Measurements from ENCODE around the gene TTC22.

TTC22 gene

DNA sequence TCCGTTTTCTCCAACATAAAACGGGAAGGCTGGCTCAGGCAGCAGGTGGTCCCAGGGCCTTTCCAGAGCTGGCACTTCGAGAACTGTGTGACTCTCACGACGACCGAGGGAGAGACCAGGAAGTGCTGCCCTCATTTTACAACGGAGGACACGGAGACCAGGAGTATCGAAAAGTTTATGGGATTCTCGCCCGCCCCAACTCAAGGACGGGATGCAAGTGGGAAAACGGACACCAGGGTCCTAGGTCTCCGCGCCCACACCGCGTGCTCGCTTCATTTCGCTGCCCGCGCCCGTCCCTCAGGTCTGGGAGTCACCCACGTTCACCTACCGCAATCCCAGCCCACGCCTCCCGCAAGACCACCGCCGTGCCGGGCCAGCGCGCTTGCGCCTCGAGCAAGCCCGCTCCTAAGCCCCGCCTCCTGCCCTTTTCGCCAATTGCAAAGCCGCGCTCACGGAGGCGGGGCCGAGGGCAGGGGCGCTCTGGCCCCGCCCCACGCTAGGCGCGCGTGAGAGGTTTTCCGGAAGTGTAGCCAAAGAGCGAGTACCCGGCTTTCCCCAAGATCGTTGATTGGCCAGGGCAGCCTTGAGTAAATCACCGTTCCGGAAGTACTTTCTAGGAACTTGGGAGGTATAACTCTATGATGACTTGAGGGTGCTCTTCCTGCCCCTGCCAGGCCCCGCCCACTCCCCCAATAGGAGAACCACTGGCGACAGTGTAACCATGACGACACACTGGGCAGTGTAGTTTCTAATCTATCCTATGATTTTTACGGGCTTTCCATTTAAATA, 36.8 kb downstream of the TTC22 start, which contains the start of gene PARS2:
Gene PARS2, minus strand, starts transcription at position 391 of the 789 bp plus-strand sequence. CDS start 5,362 bp downstream, outside the sequence.
- Mint-ChIP-seq H3K9me3 (no peaks in the 10 kb centered on the region), H3K27me3 (no peaks in the 10 kb centered on the region), H3K27ac (ENCODE audit: low read depth) (peak within 1 kb of the TSS; percentile 94), H3K4me3 (peak within 1 kb of the TSS; percentile 95), H3K36me3 (ENCODE audit: insufficient read depth) (peaks cover 2% of the 10 kb centered on the region), H3K4me1 (peaks cover 24% of the 10 kb centered on the region)
- peak; percentile 98 for ATAC-seq (replicated peaks; ENCODE audit: extremely low read depth, poor library complexity, severe bottlenecking)
- peak; percentile 86 to 90 for DNase-seq (ENCODE audit: low spot score in 2 of 2)

DNA sequence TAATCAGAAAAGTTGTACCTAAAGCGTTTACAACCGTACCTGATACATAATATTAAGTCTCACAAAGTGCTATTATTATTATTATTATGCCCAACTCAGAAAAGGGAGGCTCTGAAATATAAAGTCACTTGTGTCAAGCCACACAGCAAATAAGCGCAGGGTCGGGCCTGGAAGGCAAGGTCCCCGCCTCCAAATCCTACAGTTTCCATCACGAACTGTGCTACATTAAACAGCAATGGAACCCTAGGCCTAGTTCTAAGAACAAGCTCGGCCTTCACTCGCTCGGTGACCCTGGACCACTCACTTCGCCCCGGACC, 37.3 kb downstream of the TTC22 start:
- H3K27me3 Mint-ChIP-seq: no peaks in the 10 kb centered on the region
- peak overlapping the region; percentile 95 for H3K4me3 Mint-ChIP-seq
- no peaks in the 10 kb centered on the region for H3K9me3 Mint-ChIP-seq
- DNase-seq (ENCODE audit: low spot score in 2 of 2) (no peak), ATAC-seq (replicated peaks; ENCODE audit: extremely low read depth, poor library complexity, severe bottlenecking) (no peak)
- H3K4me1 Mint-ChIP-seq: peaks cover 24% of the 10 kb centered on the region
- peaks cover 2% of the 10 kb centered on the region for H3K36me3 Mint-ChIP-seq (ENCODE audit: insufficient read depth)
- H3K27ac Mint-ChIP-seq (ENCODE audit: low read depth): peak overlapping the region; percentile 94

DNA sequence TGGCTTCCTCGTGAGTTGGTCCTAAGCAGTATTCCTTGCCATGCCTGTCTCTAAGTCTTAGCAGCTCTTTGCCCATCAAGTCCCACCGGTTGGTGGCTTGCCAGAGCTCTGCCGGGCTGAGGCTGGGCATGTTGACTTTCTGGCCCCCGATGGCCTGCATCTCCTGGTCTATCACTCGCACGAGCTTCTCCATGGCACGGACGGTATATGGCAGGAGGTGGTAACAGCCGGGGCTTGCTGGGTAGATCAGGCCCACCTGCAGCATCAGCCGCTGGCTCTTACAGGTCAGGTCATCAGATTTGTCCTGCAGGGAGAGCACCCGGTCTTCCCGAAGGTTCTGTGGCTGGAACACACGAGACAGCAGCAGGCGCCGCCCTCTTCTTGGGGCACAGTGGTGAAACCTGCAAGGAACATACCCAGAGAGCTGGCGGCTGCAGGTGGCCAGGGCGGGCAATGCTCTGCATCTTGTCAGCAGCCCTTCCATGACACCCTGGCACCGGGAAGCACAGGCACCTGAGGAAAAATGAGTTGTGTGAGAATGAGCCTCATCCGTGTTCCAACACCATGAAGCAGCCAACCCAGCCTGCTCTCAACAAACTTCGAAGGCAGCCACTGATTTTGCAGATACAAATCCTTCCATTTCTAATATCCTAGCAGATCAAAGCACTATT, 42.3 kb downstream of the TTC22 start:
- DNase-seq (ENCODE audit: low spot score in 2 of 2): no peak
- Mint-ChIP-seq H3K36me3 (ENCODE audit: insufficient read depth) (peaks cover 3% of the 10 kb centered on the region), H3K4me1 (peaks cover 15% of the 10 kb centered on the region), H3K9me3 (no peaks in the 10 kb centered on the region), H3K27ac (ENCODE audit: low read depth) (no peak overlapping the region), H3K27me3 (no peaks in the 10 kb centered on the region), H3K4me3 (no peak overlapping the region)
- no peak for ATAC-seq (replicated peaks; ENCODE audit: extremely low read depth, poor library complexity, severe bottlenecking)

- DNase-seq (ENCODE audit: low spot score in 2 of 2) (no peak), ATAC-seq (replicated peaks; ENCODE audit: extremely low read depth, poor library complexity, severe bottlenecking) (no peak)
- peaks cover 7% of the 10 kb centered on the region for H3K4me1 Mint-ChIP-seq
- no peaks in the 10 kb centered on the region for H3K27me3 Mint-ChIP-seq
- H3K4me3 Mint-ChIP-seq: no peak overlapping the region
- no peaks in the 10 kb centered on the region for H3K9me3 Mint-ChIP-seq
- H3K27ac Mint-ChIP-seq (ENCODE audit: low read depth): no peak overlapping the region
- peaks cover 3% of the 10 kb centered on the region for H3K36me3 Mint-ChIP-seq (ENCODE audit: insufficient read depth)
Measured at GRCh38 chr1:54757833-54758232, 43.3 kb downstream of the TTC22 start.

DNA sequence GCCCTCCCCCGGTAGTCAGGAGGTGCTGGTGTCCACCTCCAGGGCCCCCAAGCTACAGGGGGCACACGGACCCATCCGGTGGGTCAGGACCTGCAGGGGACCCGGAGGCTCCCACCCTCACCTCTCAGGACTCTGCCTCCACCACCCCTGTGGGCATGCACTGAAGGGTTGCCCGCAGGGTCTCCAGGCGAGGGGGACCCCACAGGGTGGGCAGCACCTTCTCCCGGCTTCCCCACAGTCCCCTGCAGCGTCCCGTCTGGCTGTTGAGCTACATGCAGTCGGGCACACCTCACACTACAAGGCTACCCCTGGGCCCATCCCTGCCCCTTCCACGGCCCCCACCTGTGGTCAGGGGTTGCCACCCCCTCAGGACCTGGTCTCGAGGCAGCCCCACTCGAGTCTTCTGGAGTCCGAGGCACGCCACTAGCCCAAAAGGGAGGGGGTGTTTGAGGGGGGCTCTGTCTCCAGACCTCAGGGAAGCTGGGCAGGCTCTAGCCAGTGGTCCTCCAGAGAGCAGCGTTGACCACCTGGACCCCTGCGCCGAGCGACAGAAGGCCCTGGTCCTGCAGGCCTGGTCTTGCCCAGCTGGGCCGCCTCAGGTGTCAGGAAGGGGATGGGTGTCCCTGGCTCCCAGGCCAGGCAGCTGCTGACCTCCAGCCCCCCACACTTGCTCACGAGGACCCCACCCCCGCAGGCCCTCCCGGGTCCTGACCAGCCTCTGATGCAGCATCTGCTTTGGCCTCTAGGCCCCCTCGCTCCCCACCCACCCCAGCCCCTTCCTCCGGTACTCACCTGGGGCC, 46.4 kb downstream of the TTC22 start:
- Mint-ChIP-seq H3K36me3 (ENCODE audit: insufficient read depth) (peaks cover 1% of the 10 kb centered on the region), H3K4me1 (no peaks in the 10 kb centered on the region), H3K27ac (ENCODE audit: low read depth) (no peak overlapping the region), H3K4me3 (no peak overlapping the region), H3K27me3 (no peaks in the 10 kb centered on the region), H3K9me3 (no peaks in the 10 kb centered on the region)
- no peak for ATAC-seq (replicated peaks; ENCODE audit: extremely low read depth, poor library complexity, severe bottlenecking)
- DNase-seq (ENCODE audit: low spot score in 2 of 2): no peak

DNA sequence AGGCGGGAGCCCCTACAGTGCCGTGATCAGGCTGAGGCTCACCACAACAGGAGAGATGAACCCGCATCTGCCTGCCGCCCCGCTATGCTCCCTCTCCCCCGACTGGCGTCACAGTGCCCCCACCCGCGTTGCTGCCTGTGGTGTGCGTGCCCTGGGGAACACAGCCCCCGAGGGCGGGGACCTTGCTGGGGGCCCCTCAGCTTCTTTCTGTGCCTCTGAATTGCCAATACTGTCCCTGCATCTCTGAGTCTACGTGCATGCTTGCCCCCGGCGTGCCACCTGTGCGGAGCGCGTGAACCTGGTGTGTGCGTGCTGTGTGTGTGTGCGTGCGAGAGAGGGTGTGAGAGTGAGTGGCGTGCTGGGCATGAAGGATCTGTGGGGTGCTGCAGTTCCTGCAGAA, 47.1 kb downstream of the TTC22 start:
- no peak for ATAC-seq (replicated peaks; ENCODE audit: extremely low read depth, poor library complexity, severe bottlenecking)

GRCh38 chr1:54751426-54751825, 49.7 kb downstream of the TTC22 start:
- no peak overlapping the region for H3K27ac Mint-ChIP-seq (ENCODE audit: low read depth)
- no peak for ATAC-seq (replicated peaks; ENCODE audit: extremely low read depth, poor library complexity, severe bottlenecking)
- no peaks in the 10 kb centered on the region for H3K9me3 Mint-ChIP-seq
- H3K27me3 Mint-ChIP-seq: no peaks in the 10 kb centered on the region
- no peak for DNase-seq (ENCODE audit: low spot score in 2 of 2)
- no peaks in the 10 kb centered on the region for H3K4me1 Mint-ChIP-seq
- peaks cover 1% of the 10 kb centered on the region for H3K36me3 Mint-ChIP-seq (ENCODE audit: insufficient read depth)
- no peak overlapping the region for H3K4me3 Mint-ChIP-seq

More for the DNA sequence above, 47.1 kb downstream of the TTC22 start:
- no peak overlapping the region for H3K4me3 Mint-ChIP-seq
- no peaks in the 10 kb centered on the region for H3K27me3 Mint-ChIP-seq
- no peaks in the 10 kb centered on the region for H3K9me3 Mint-ChIP-seq
- no peak for DNase-seq (ENCODE audit: low spot score in 2 of 2)
- H3K27ac Mint-ChIP-seq (ENCODE audit: low read depth): no peak overlapping the region
- no peaks in the 10 kb centered on the region for H3K4me1 Mint-ChIP-seq
- peaks cover 1% of the 10 kb centered on the region for H3K36me3 Mint-ChIP-seq (ENCODE audit: insufficient read depth)

- Mint-ChIP-seq H3K4me1 (no peaks in the 10 kb centered on the region), H3K27ac (ENCODE audit: low read depth) (no peak overlapping the region), H3K9me3 (no peaks in the 10 kb centered on the region), H3K27me3 (no peaks in the 10 kb centered on the region), H3K36me3 (ENCODE audit: insufficient read depth) (peaks cover 1% of the 10 kb centered on the region), H3K4me3 (no peak overlapping the region)
- ATAC-seq (replicated peaks; ENCODE audit: extremely low read depth, poor library complexity, severe bottlenecking): no peak
- DNase-seq (ENCODE audit: low spot score in 2 of 2): no peak
Measured at GRCh38 chr1:54750596-54750995, 50.5 kb downstream of the TTC22 start.

GRCh38 chr1:54748094-54748835, 52.9 kb downstream of the TTC22 start:
- Mint-ChIP-seq H3K27me3 (no peaks in the 10 kb centered on the region), H3K27ac (ENCODE audit: low read depth) (no peak overlapping the region), H3K4me1 (no peaks in the 10 kb centered on the region), H3K36me3 (ENCODE audit: insufficient read depth) (peaks cover 1% of the 10 kb centered on the region), H3K4me3 (no peak overlapping the region), H3K9me3 (no peaks in the 10 kb centered on the region)
- DNase-seq (ENCODE audit: low spot score in 2 of 2) (no peak), ATAC-seq (replicated peaks; ENCODE audit: extremely low read depth, poor library complexity, severe bottlenecking) (no peak)

GRCh38 chr1:54745864-54746263, 55.3 kb downstream of the TTC22 start:
- Mint-ChIP-seq H3K36me3 (ENCODE audit: insufficient read depth) (peaks cover 13% of the 10 kb centered on the region), H3K27me3 (no peaks in the 10 kb centered on the region), H3K27ac (ENCODE audit: low read depth) (no peak overlapping the region), H3K4me3 (no peak overlapping the region), H3K4me1 (no peaks in the 10 kb centered on the region), H3K9me3 (no peaks in the 10 kb centered on the region)
- no peak for ATAC-seq (replicated peaks; ENCODE audit: extremely low read depth, poor library complexity, severe bottlenecking)
- DNase-seq (ENCODE audit: low spot score in 2 of 2): no peak

- Mint-ChIP-seq H3K9me3 (no peaks in the 10 kb centered on the region), H3K4me3 (no peak overlapping the region), H3K27ac (ENCODE audit: low read depth) (no peak overlapping the region), H3K4me1 (no peaks in the 10 kb centered on the region), H3K36me3 (ENCODE audit: insufficient read depth) (peaks cover 15% of the 10 kb centered on the region), H3K27me3 (no peaks in the 10 kb centered on the region)
- ATAC-seq (replicated peaks; ENCODE audit: extremely low read depth, poor library complexity, severe bottlenecking): no peak
- DNase-seq (ENCODE audit: low spot score in 2 of 2): no peak
Measured at GRCh38 chr1:54745274-54745673, 55.8 kb downstream of the TTC22 start.

DNA sequence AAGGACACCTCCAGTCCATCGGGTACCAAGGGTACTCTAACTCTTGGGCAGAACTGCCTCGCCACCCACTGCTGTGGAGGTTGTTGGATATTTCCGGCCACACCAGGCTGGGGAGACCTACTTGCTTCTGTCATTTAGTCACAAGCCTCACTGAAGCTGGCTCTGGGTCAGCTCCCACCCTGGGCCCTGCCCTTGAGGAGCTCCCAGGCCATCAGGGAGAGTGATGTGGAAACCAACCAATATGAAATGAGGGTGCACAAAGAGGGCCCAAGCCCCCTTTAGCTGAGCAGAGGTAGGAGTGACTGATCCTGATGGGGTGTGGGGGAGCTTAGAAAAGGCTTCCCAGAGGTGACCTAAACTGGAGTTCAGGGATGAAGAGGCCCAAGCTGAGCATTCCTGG, 56.4 kb downstream of the TTC22 start:
- ATAC-seq (replicated peaks; ENCODE audit: extremely low read depth, poor library complexity, severe bottlenecking): no peak
- H3K4me3 Mint-ChIP-seq: no peak overlapping the region

More for the DNA sequence above, 56.4 kb downstream of the TTC22 start:
- H3K27ac Mint-ChIP-seq (ENCODE audit: low read depth): no peak overlapping the region
- H3K4me1 Mint-ChIP-seq: no peaks in the 10 kb centered on the region
- peaks cover 18% of the 10 kb centered on the region for H3K36me3 Mint-ChIP-seq (ENCODE audit: insufficient read depth)
- H3K27me3 Mint-ChIP-seq: no peaks in the 10 kb centered on the region
- DNase-seq (ENCODE audit: low spot score in 2 of 2): no peak
- H3K9me3 Mint-ChIP-seq: no peaks in the 10 kb centered on the region
